Testis (tissue), 2 donors: ENCODE results near the gene ALPK1.

Source experiments
- POLR2A ChIP-seq: fragments of 450-650 bp; IDR thresholded peaks from one replicate; pipeline ENCODE4 v1.6.1; 2017; ENCODE audit warnings: antibody characterized with exemption, mild to moderate bottlenecking, moderate library complexity
- TF ChIP-seq, protein P1 (sequence below), 3 experiments: fragments of 450-650 bp in 2 of 3; fragments of 200-600 bp in 1 of 3; sonication (generic) in 1 of 3; IDR thresholded peaks; one replicate each; pipeline ENCODE4 v1.5.1; 2016 to 2019; ENCODE audit warnings: antibody characterized with exemption in 3 of 3, mild to moderate bottlenecking in 2 of 3, moderate library complexity in 1 of 3

DNA sequence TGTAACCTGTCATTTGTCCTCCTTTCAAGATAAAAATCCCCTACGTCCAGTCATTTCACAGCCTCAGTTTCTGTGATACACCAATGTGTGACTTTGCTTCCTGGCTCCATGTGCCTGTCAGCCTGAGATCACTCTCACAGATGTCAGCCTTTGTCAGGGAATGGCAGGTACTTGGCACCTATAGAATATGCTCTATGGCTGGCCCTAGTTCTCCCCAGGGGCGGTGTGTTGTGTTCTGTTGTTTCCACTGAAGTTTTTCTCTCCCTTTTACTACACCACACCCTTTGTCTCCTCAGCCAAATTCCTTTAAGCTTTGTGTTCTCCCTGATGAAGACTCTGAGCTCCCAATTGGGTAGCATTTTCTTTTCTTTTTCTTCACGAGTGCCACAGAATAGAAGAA, 81.7 kb downstream of the ALPK1 start:
- no peak for TF ChIP-seq POLR2A
- TF ChIP-seq, protein P1, sequence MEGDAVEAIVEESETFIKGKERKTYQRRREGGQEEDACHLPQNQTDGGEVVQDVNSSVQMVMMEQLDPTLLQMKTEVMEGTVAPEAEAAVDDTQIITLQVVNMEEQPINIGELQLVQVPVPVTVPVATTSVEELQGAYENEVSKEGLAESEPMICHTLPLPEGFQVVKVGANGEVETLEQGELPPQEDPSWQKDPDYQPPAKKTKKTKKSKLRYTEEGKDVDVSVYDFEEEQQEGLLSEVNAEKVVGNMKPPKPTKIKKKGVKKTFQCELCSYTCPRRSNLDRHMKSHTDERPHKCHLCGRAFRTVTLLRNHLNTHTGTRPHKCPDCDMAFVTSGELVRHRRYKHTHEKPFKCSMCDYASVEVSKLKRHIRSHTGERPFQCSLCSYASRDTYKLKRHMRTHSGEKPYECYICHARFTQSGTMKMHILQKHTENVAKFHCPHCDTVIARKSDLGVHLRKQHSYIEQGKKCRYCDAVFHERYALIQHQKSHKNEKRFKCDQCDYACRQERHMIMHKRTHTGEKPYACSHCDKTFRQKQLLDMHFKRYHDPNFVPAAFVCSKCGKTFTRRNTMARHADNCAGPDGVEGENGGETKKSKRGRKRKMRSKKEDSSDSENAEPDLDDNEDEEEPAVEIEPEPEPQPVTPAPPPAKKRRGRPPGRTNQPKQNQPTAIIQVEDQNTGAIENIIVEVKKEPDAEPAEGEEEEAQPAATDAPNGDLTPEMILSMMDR (IDR thresholded peaks at IDR 0.05), result no peak
